Measurements from ENCODE around the gene ZNF358. TPM values are rescaled to one million over a fixed set of nuclear protein-coding genes. Genes with fewer than 3 reads are reported as not detected.

Gene ZNF358
- polyA plus RNA-seq, 3 donors: 0.41 to 8.6 (median 1.0) TPM

- no peaks in the 10 kb centered on the region for H3K9me3 Mint-ChIP-seq
- Histone ChIP-seq H2AFZ (ENCODE audit: insufficient read depth, low read depth, low read length, poor library complexity, severe bottlenecking) (no peak overlapping the region), H3K9ac (ENCODE audit: insufficient read depth, low read length, poor library complexity, severe bottlenecking) (no peak overlapping the region), H3K9me3 (replicated peaks in 1 of 2; ENCODE audit: control insufficient read depth in 1 of 2, insufficient read depth in 1 of 2, low read length in 2 of 2) (no peaks in the 10 kb centered on the region), H4K20me1 (ENCODE audit: insufficient read depth, low read length) (no peaks in the 10 kb centered on the region), H3K4me1 (ENCODE audit: control insufficient read depth in 1 of 2, insufficient read depth in 2 of 2, low read length in 2 of 2) (peaks cover 22 to 28% of the 10 kb centered on the region in 2 donors), H3K27ac (ENCODE audit: low read depth in 1 of 2, low read length in 2 of 2) (no peak overlapping the region), H3K4me2 (replicated peaks; ENCODE audit: extremely low read depth, low read length, poor library complexity, severe bottlenecking) (no peak overlapping the region), H3K36me3 (replicated peaks in 1 of 2; ENCODE audit: control insufficient read depth in 1 of 2, insufficient read depth in 2 of 2, low read length in 2 of 2) (no peaks in the 10 kb centered on the region), H3K27me3 (ENCODE audit: control insufficient read depth in 2 of 2, insufficient read depth in 2 of 2, low read length in 2 of 2) (no peaks in the 10 kb centered on the region), H3K79me2 (ENCODE audit: insufficient read depth, low read length) (no peaks in the 10 kb centered on the region), H3K4me3 (replicated peaks in 1 of 3; ENCODE audit: low read depth in 2 of 3, low read length in 3 of 3) (no peak overlapping the region)
- peaks cover 25% of the 10 kb centered on the region for H3K4me1 Mint-ChIP-seq
- H3K36me3 Mint-ChIP-seq: peaks cover 1 to 18% of the 10 kb centered on the region in 2 donors
- no peak for DNase-seq
- H3K27ac Mint-ChIP-seq: no peak overlapping the region
- TF ChIP-seq CTCF (IDR thresholded peaks at IDR 0.05): no peak
- H3K27me3 Mint-ChIP-seq (ENCODE audit: low read depth in 3 of 3): peaks cover 2 to 10% (median 9%) of the 10 kb centered on the region in 3 donors
- intact Hi-C loops (cut with micrococcal nuclease): no loop called here
- 91% methylated on average over 24 of the region's 26 CpGs for WGBS (ENCODE audit: insufficient coverage)
- no peak overlapping the region for H3K4me3 Mint-ChIP-seq
Observed at GRCh38 chr19:7478173-7478842, 37.6 kb upstream of the ZNF358 start.

- Mint-ChIP-seq H3K27me3 (ENCODE audit: low read depth in 3 of 3) (peaks cover 2 to 9% (median 9%) of the 10 kb centered on the region in 3 donors), H3K9me3 (no peaks in the 10 kb centered on the region), H3K4me3 (no peak overlapping the region), H3K27ac (no peak overlapping the region), H3K36me3 (peaks cover 0 to 16% of the 10 kb centered on the region in 2 donors), H3K4me1 (peaks cover 27% of the 10 kb centered on the region)
- 99% methylated on average over 7 of the region's 9 CpGs for WGBS (ENCODE audit: insufficient coverage)
- peaks cover 21 to 29% of the 10 kb centered on the region in 2 donors for H3K4me1 ChIP-seq (ENCODE audit: control insufficient read depth in 1 of 2, insufficient read depth in 2 of 2, low read length in 2 of 2)
- H3K9me3 ChIP-seq (replicated peaks in 1 of 2; ENCODE audit: control insufficient read depth in 1 of 2, insufficient read depth in 1 of 2, low read length in 2 of 2): no peaks in the 10 kb centered on the region
- TF ChIP-seq CTCF (IDR thresholded peaks at IDR 0.05): no peak
- DNase-seq: no peak
- no peak overlapping the region for H3K4me3 ChIP-seq (replicated peaks in 1 of 3; ENCODE audit: low read depth in 2 of 3, low read length in 3 of 3)
- no peak overlapping the region for H2AFZ ChIP-seq (ENCODE audit: insufficient read depth, low read depth, low read length, poor library complexity, severe bottlenecking)
- no peak overlapping the region for H3K9ac ChIP-seq (ENCODE audit: insufficient read depth, low read length, poor library complexity, severe bottlenecking)
- no peaks in the 10 kb centered on the region for H3K36me3 ChIP-seq (replicated peaks in 1 of 2; ENCODE audit: control insufficient read depth in 1 of 2, insufficient read depth in 2 of 2, low read length in 2 of 2)
- no peaks in the 10 kb centered on the region for H3K79me2 ChIP-seq (ENCODE audit: insufficient read depth, low read length)
- H3K4me2 ChIP-seq (replicated peaks; ENCODE audit: extremely low read depth, low read length, poor library complexity, severe bottlenecking): no peak overlapping the region
- H4K20me1 ChIP-seq (ENCODE audit: insufficient read depth, low read length): no peaks in the 10 kb centered on the region
- H3K27ac ChIP-seq (ENCODE audit: low read depth in 1 of 2, low read length in 2 of 2): no peak overlapping the region
- no peaks in the 10 kb centered on the region for H3K27me3 ChIP-seq (ENCODE audit: control insufficient read depth in 2 of 2, insufficient read depth in 2 of 2, low read length in 2 of 2)
- intact Hi-C loops (cut with micrococcal nuclease): no loop called here
Observed at GRCh38 chr19:7478843-7479227, 37.1 kb upstream of the ZNF358 start.

Measured in CD14-positive monocyte (primary cell).